ENCODE measurements around the gene PAX8. TPM values are rescaled to one million over a fixed set of nuclear protein-coding genes. Genes with fewer than 3 reads are reported as not detected.

The PAX8 gene
- total RNA-seq, 1 experiment from 2014 or later, result 0.15 TPM

- ATAC-seq (no peak; the same call in 1 of the 2 replicates), DNase-seq (ENCODE audit: low read depth, low spot score) (no peak)
- no peaks in the 10 kb centered on the region for H3K36me3 ChIP-seq (ENCODE audit: control insufficient read depth, insufficient read depth, low read length)
- intact Hi-C loops (cut with micrococcal nuclease; ENCODE audit: unreplicated experiment) (no loop called here), in situ Hi-C loops (cut with HindIII; ENCODE audit: low pct_unique_long_range_greater_than_20kb, low sequenced_read_pairs) (no loop called here)
- H3K9me3 ChIP-seq (ENCODE audit: control insufficient read depth, insufficient read depth, low read depth, low read length), result no peaks in the 10 kb centered on the region
- ChIA-PET CTCF (interaction anchor here (0.6 kb wide), 1 partner anchor 13 kb away, joined by 3 read pairs; no protein-coding TSS in a partner anchor), POLR2A (no interaction called here)
- no TSS peak for BruUV-seq (replicated peaks)
- no peak overlapping the region for H3K4me3 ChIP-seq (ENCODE audit: low read depth in 2 of 2, low read length in 2 of 2)
- H3K27me3 ChIP-seq (ENCODE audit: control insufficient read depth, insufficient read depth, low read length), result no peaks in the 10 kb centered on the region
- H3K27ac ChIP-seq (ENCODE audit: low read length), result no peak overlapping the region
- TF ChIP-seq TCF7L2 (IDR thresholded peaks at IDR 0.05; ENCODE audit: low read depth, low read length), result no peak
- TF ChIP-seq CTCF (IDR thresholded peaks at IDR 0.05), result no peak
- TF ChIP-seq REST (IDR thresholded peaks at IDR 0.05; ENCODE audit: insufficient read depth in 1 of 2, low read depth in 2 of 2, low read length in 1 of 2), result no peak
- no peak for TF ChIP-seq SIN3A (IDR thresholded peaks at IDR 0.05; ENCODE audit: borderline replicate concordance, insufficient read depth, low read depth, low read length)
- no peaks in the 10 kb centered on the region for H3K4me1 ChIP-seq (ENCODE audit: control insufficient read depth, insufficient read depth, low read length)
Observed at GRCh38 chr2:113185664-113186432, 92.9 kb downstream of the PAX8 start.

- ChIA-PET POLR2A (no interaction called here), CTCF (no interaction called here)
- Histone ChIP-seq H3K4me3 (ENCODE audit: low read depth in 2 of 2, low read length in 2 of 2) (no peak overlapping the region), H3K36me3 (ENCODE audit: control insufficient read depth, insufficient read depth, low read length) (no peaks in the 10 kb centered on the region), H3K27ac (ENCODE audit: low read length) (no peak overlapping the region), H3K9me3 (ENCODE audit: control insufficient read depth, insufficient read depth, low read depth, low read length) (no peaks in the 10 kb centered on the region), H3K4me1 (ENCODE audit: control insufficient read depth, insufficient read depth, low read length) (no peaks in the 10 kb centered on the region), H3K27me3 (ENCODE audit: control insufficient read depth, insufficient read depth, low read length) (no peaks in the 10 kb centered on the region)
- BruUV-seq (replicated peaks), result no TSS peak
- ATAC-seq (no peak), DNase-seq (ENCODE audit: low read depth, low spot score) (no peak)
- in situ Hi-C loops (cut with HindIII; ENCODE audit: low pct_unique_long_range_greater_than_20kb, low sequenced_read_pairs), result no loop called here
- intact Hi-C loops (cut with micrococcal nuclease; ENCODE audit: unreplicated experiment), result no loop called here
- TF ChIP-seq TCF7L2 (IDR thresholded peaks at IDR 0.05; ENCODE audit: low read depth, low read length) (no peak), POLR2AphosphoS5 (IDR thresholded peaks at IDR 0.05; ENCODE audit: low read depth, low read length) (no peak), CTCF (IDR thresholded peaks at IDR 0.05) (no peak), SIN3A (IDR thresholded peaks at IDR 0.05; ENCODE audit: borderline replicate concordance, insufficient read depth, low read depth, low read length) (no peak), REST (IDR thresholded peaks at IDR 0.05; ENCODE audit: insufficient read depth in 1 of 2, low read depth in 2 of 2, low read length in 1 of 2) (no peak)
Observed at GRCh38 chr2:113184531-113185230, 94.0 kb downstream of the PAX8 start.

Data from Panc1 (cell line).